BE2C (cell line): ENCODE results near the gene MMAA. TPM values are rescaled to one million over a fixed set of nuclear protein-coding genes. Genes with fewer than 3 reads are reported as not detected.
A peak's percentile ranks its signal among the peaks of the same experiment; 100 is the strongest.
"Not testable (repeated sequence)": the region's sequence is repeated elsewhere in the genome, so short reads cannot be mapped to it uniquely, and the experiment has no call there.

ENCODE experiments used
- DNase-seq: peaks from one replicate; pipeline ENCODE4 v3.0.0-alpha.2; 2020
- H3K27me3 ChIP-seq: fragments of 250-450 bp; sonication (Bioruptor Pico); 2 replicates; pipeline ENCODE4 v1.5.1; 2020; ENCODE audit warnings: mild to moderate bottlenecking
- H3K36me3 ChIP-seq: fragments of 250-450 bp; sonication (Bioruptor Pico); 2 replicates; pipeline ENCODE4 v1.5.1; 2020; ENCODE audit warnings: mild to moderate bottlenecking
- H3K4me1 ChIP-seq: fragments of 250-450 bp; sonication (Bioruptor Pico); 2 replicates; pipeline ENCODE4 v1.5.1; 2020
- H3K4me3 ChIP-seq: 2 replicates; pipeline ENCODE4 v1.5.1; 2011; ENCODE audit warnings: low read depth, low read length
- H3K9me3 ChIP-seq: fragments of 250-450 bp; sonication (Bioruptor Pico); 2 replicates; pipeline ENCODE4 v1.5.1; 2020
- CTCF ChIP-seq: IDR thresholded peaks from 2 replicates; pipeline ENCODE4 v1.5.1; 2012; ENCODE audit warnings: mild to moderate bottlenecking, low read depth, low read length
- polyA plus RNA-seq: library from polyadenylated mRNA; unstranded; fragments of >200 nt; gene quantifications from one replicate; pipeline ENCODE4 v1.2.1, GENCODE V29; 2012; ENCODE audit warnings: low read depth, missing spikeins; ENCODE audit not compliant: insufficient read length, insufficient read depth

The MMAA gene
- 5.7 TPM for polyA plus RNA-seq

DNA sequence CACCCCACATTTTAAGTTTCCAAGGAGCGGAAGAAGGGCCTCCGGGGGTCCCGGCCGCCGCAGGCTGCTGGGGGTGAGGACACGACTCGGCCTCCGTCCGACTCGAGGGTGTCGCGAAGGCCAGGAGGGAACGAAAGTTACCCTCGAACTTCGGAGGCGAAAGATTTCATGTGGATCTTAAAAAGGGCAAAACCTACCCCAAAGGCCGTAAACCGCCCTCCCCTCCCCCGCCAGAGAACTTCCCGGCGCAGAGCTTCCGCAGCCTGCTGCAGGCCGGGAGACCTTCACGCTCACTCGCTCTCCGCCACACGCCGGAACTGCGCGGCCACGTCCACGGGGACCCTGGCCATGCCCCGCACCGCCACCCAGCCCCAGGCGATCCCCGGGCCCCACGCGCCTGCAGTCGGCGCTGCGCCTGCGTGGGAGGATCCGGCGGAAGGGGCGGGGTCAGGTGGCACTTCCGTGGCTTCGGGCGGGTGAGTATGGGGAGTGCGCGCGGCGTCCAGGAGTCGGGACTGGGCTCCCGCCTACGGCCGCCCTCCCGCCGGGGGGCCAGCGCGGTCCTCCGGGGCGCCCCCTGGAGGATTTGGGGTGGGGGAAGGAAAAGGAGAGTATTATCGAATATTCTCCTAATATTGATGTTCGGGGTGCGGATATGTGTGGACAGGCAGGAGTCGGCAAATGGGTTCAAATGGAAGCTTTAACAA is at the start of gene MMAA:
TSS of gene MMAA (plus strand) at position 454 of the 707 bp plus-strand sequence. CDS start 19,755 bp downstream, outside the sequence.
- Histone ChIP-seq H3K4me1 (peaks cover 13% of the 10 kb centered on the region), H3K36me3 (no peaks in the 10 kb centered on the region), H3K27me3 (no peaks in the 10 kb centered on the region), H3K4me3 (peak within 1 kb of the TSS; percentile 93), H3K9me3 (no peaks in the 10 kb centered on the region)
- TF ChIP-seq CTCF, result peak; percentile 70
- peak; percentile 98 for DNase-seq

- not testable (repeated sequence) for H3K36me3 ChIP-seq, DNase-seq, H3K4me3 ChIP-seq, H3K4me1 ChIP-seq, H3K9me3 ChIP-seq, H3K27me3 ChIP-seq
Observed at GRCh38 chr4:145574546-145574945, 44.6 kb upstream of the MMAA start.

GRCh38 chr4:145580906-145581305 is 38.3 kb upstream of the MMAA start:
- Histone ChIP-seq H3K9me3 (no peaks in the 10 kb centered on the region), H3K36me3 (no peaks in the 10 kb centered on the region), H3K4me3 (no peak overlapping the region), H3K4me1 (no peaks in the 10 kb centered on the region), H3K27me3 (peaks cover 10% of the 10 kb centered on the region)
- no peak for TF ChIP-seq CTCF
- DNase-seq, result no peak

- Histone ChIP-seq H3K27me3 (peaks cover 10% of the 10 kb centered on the region), H3K4me3 (no peak overlapping the region), H3K9me3 (no peaks in the 10 kb centered on the region), H3K36me3 (no peaks in the 10 kb centered on the region), H3K4me1 (no peaks in the 10 kb centered on the region)
- DNase-seq, result no peak
- no peak for TF ChIP-seq CTCF
Observed at GRCh38 chr4:145583191-145584055, 35.8 kb upstream of the MMAA start.

DNA sequence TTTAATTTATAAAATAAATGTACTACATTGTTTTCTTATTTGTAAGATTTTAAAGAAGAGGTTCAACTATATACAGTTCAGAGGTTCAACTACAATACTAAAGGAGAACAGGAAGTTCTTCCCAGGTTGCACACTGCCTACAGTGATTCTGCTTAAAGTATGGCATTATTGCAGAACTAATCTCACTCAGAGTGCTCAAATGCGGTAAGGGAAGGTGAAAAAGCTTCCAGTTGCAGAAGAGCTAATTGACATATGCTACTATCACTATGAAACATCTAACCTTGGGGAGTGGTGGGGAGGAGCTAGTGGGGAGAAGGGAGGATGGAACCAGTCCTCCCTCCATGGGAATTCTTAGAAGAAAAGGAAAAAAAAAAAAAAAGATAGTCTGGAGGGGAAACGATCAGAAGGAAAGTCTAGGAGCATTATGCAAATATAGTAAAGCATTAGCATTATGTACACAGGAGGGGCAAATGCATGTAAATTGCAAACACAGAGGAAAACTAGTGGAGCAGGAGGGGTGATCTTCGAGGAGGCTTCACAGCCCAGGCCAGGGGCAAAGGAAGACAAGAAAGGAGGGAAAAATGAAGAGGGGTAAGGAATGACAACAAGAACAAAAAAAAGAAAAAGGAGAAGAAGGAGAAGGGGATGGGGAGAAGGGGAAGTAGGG is 32.0 kb upstream of the MMAA start:
- Histone ChIP-seq H3K4me3 (no peak overlapping the region), H3K36me3 (no peaks in the 10 kb centered on the region), H3K4me1 (no peaks in the 10 kb centered on the region), H3K27me3 (peaks cover 3% of the 10 kb centered on the region; the same call in 1 of the 2 replicates), H3K9me3 (no peaks in the 10 kb centered on the region)
- TF ChIP-seq CTCF, result no peak
- DNase-seq, result no peak

DNA sequence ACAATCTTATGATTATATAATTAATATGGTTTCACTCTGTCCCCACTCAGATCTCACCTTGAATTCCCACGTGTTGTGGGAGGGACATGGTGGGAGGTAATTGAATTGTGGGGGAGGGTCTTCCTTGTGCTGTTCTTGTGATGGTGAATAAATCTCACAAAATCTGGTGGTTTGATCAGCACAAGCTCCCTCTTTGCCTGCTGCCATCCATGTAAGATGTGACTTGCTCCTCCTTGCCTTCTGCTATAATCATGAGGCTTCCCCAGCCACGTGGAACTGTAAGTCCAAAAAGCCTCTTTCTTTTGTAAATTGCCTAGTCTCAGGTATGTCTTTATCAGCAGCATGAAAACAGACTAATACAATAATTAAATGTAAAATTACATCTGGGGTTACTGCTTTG is 29.8 kb upstream of the MMAA start:
- not testable (repeated sequence) for H3K36me3 ChIP-seq, DNase-seq, H3K4me1 ChIP-seq, H3K27me3 ChIP-seq, H3K9me3 ChIP-seq, H3K4me3 ChIP-seq
